IMR-90 (cell line): ENCODE results near the gene ALKBH7. TPM values are rescaled to one million over a fixed set of nuclear protein-coding genes. Genes with fewer than 3 reads are reported as not detected.

Experiments
- ATAC-seq: fragments of 200-7000 bp; cut with Tn5 transposase; 2 replicates; pipeline ENCODE4 v1.9.1; 2020; ENCODE audit warnings: low read depth, mild to moderate bottlenecking, moderate library complexity
- BruUV-seq: library from RNA; stranded (reverse); fragments of 400-500 nt; replicated peaks from 2 replicates; lab custom pipeline; 2021; lab: Mats Ljungman, UMichigan
- CTCF ChIA-PET: fragments of 300-600 bp; formaldehyde crosslinking; extraction: SDS; loops from one replicate; lab custom pipeline; 2021; ENCODE audit warnings: antibody characterized with exemption; lab: Yijun Ruan, JAX
- POLR2A ChIA-PET: fragments of 300-600 bp; sonication (Branson Sonifier 250); formaldehyde crosslinking; loops from one replicate; lab custom pipeline; 2022; ENCODE audit warnings: antibody characterized with exemption; ENCODE audit not compliant: unreplicated experiment; lab: Charles Lee
- DNase-seq: peaks from one replicate; pipeline ENCODE4 v3.0.0; 2013
- H2AFZ ChIP-seq: replicated peaks from 2 replicates; pipeline ENCODE3; 2013; ENCODE audit warnings: low read length, mild to moderate bottlenecking; ENCODE audit not compliant: poor library complexity
- H2AK5ac ChIP-seq: 2 replicates; pipeline ENCODE4 v1.6.1; 2013; ENCODE audit warnings: low read depth, low read length, inconsistent platforms
- H2AK9ac ChIP-seq: replicated peaks from 2 replicates; pipeline ENCODE3; 2013; ENCODE audit warnings: mild to moderate bottlenecking, low read depth, low read length, moderate library complexity; ENCODE audit not compliant: poor library complexity
- H2BK120ac ChIP-seq: 2 replicates; pipeline ENCODE4 v1.6.1; 2013; ENCODE audit warnings: low read depth, low read length, inconsistent platforms
- H2BK15ac ChIP-seq: 3 replicates; pipeline ENCODE4 v1.6.1; 2013; ENCODE audit warnings: low read depth, low read length, inconsistent platforms
- H2BK20ac ChIP-seq: 2 replicates; pipeline ENCODE4 v1.6.1; 2013; ENCODE audit warnings: low read depth, mild to moderate bottlenecking, inconsistent platforms, low read length, moderate library complexity
- H2BK5ac ChIP-seq: 2 replicates; pipeline ENCODE4 v1.6.1; 2013; ENCODE audit warnings: mild to moderate bottlenecking, low read depth, low read length, inconsistent platforms; ENCODE audit not compliant: poor library complexity, severe bottlenecking
- H3K14ac ChIP-seq: replicated peaks from 2 replicates; pipeline ENCODE4 v1.6.1; 2013; ENCODE audit warnings: low read depth, low read length, inconsistent platforms
- H3K18ac ChIP-seq: 2 replicates; pipeline ENCODE4 v1.6.1; 2013; ENCODE audit warnings: low read depth, low read length, control low read depth
- H3K23ac ChIP-seq: 2 replicates; pipeline ENCODE4 v1.6.1; 2013; ENCODE audit warnings: low read depth, low read length, inconsistent platforms
- H3K27ac ChIP-seq: 2 replicates; pipeline ENCODE4 v1.5.1; 2013; ENCODE audit warnings: mild to moderate bottlenecking, control low read depth, low read length; ENCODE audit not compliant: insufficient read depth
- H3K27me3 ChIP-seq: 2 replicates; pipeline ENCODE4 v1.6.1; 2013; ENCODE audit warnings: low read length; ENCODE audit not compliant: control insufficient read depth, insufficient read depth
- H3K36me3 ChIP-seq: 2 replicates; pipeline ENCODE4 v1.6.1; 2013; ENCODE audit warnings: low read length, mixed read lengths; ENCODE audit not compliant: control insufficient read depth, insufficient read depth
- H3K4ac ChIP-seq: 2 replicates; pipeline ENCODE4 v1.6.1; 2013; ENCODE audit warnings: low read depth, low read length, inconsistent platforms
- H3K4me1 ChIP-seq: 2 replicates; pipeline ENCODE4 v1.6.1; 2013; ENCODE audit warnings: low read length, mixed read lengths; ENCODE audit not compliant: control insufficient read depth, insufficient read depth
- H3K4me2 ChIP-seq: 2 replicates; pipeline ENCODE4 v1.6.1; 2013; ENCODE audit warnings: low read depth, mild to moderate bottlenecking, control low read depth, low read length, moderate library complexity
- H3K4me3 ChIP-seq: 2 replicates; pipeline ENCODE4 v1.5.1; 2013; ENCODE audit warnings: low read depth, mild to moderate bottlenecking, control low read depth, low read length, moderate library complexity; ENCODE audit not compliant: insufficient read depth
- H3K56ac ChIP-seq: 2 replicates; pipeline ENCODE4 v1.6.1; 2013; ENCODE audit warnings: low read length, inconsistent platforms; ENCODE audit not compliant: insufficient read depth; ENCODE audit errors: extremely low read depth
- H3K79me1 ChIP-seq, 2 experiments: 2 replicates each; pipeline ENCODE4 v1.6.1; 2013; ENCODE audit warnings: low read length in 2 of 2, inconsistent platforms in 1 of 2, low read depth in 1 of 2
- H3K9ac ChIP-seq: 2 replicates; pipeline ENCODE4 v1.6.1; 2013; ENCODE audit warnings: low read depth, low read length, control low read depth
- H3K9me1 ChIP-seq: 2 replicates; pipeline ENCODE4 v1.6.1; 2013; ENCODE audit warnings: low read length, inconsistent platforms; ENCODE audit not compliant: insufficient read depth
- H3K9me3 ChIP-seq: 2 replicates; pipeline ENCODE4 v1.6.1; 2013; ENCODE audit warnings: low read length; ENCODE audit not compliant: control insufficient read depth, insufficient read depth
- H4K20me1 ChIP-seq: 2 replicates; pipeline ENCODE4 v1.6.1; 2013; ENCODE audit warnings: low read length, inconsistent platforms; ENCODE audit not compliant: insufficient read depth
- H4K5ac ChIP-seq: 2 replicates; pipeline ENCODE4 v1.6.1; 2013; ENCODE audit warnings: mild to moderate bottlenecking, low read depth, low read length, control low read depth
- H4K8ac ChIP-seq, 2 experiments: 2 replicates each; pipeline ENCODE4 v1.6.1; 2013; ENCODE audit warnings: low read depth in 2 of 2, low read length in 2 of 2, control low read depth in 1 of 2, inconsistent platforms in 1 of 2
- H4K91ac ChIP-seq: 2 replicates; pipeline ENCODE4 v1.6.1; 2013; ENCODE audit warnings: low read depth, low read length, inconsistent platforms; ENCODE audit not compliant: insufficient read depth
- BHLHE40 ChIP-seq: fragments of 150-350 bp; IDR thresholded peaks from 2 replicates; pipeline ENCODE4 v1.6.1; 2016; ENCODE audit warnings: mild to moderate bottlenecking, low read depth, low read length
- CEBPB ChIP-seq: IDR thresholded peaks from 2 replicates; pipeline ENCODE4 v1.6.1; 2012; ENCODE audit warnings: low read depth, low read length, improper control_type of control experiment
- CHD1 ChIP-seq: IDR thresholded peaks from 2 replicates; pipeline ENCODE4 v1.6.1; 2012; ENCODE audit warnings: low read depth, low read length, improper control_type of control experiment
- NFE2L2 ChIP-seq: fragments of 150-350 bp; IDR thresholded peaks from 2 replicates; pipeline ENCODE4 v1.6.1; 2016; ENCODE audit warnings: low read depth, mild to moderate bottlenecking, low read length
- RAD21 ChIP-seq: IDR thresholded peaks from 2 replicates; pipeline ENCODE4 v1.6.1; 2012; ENCODE audit warnings: low read length, improper control_type of control experiment
- RFX5 ChIP-seq: IDR thresholded peaks from 2 replicates; pipeline ENCODE4 v1.8.0; 2012; ENCODE audit warnings: low read depth, mild to moderate bottlenecking, low read length, moderate library complexity
- WGBS, 2 experiments: methylation state at CpG; one replicate each; pipeline versions ENCODE4 v1.1.5 to v1.1.7; 2013; ENCODE audit warnings: missing lambda C conversion rate in 2 of 2; ENCODE audit not compliant: insufficient read length in 1 of 2; ENCODE audit errors: extremely low coverage in 2 of 2; 5-methylcytosine and 5-hydroxymethylcytosine counted together
- dilution Hi-C: fragments of 300-500 bp; cut with HindIII; formaldehyde crosslinking; loops from one replicate; pipeline ENCODE4 v1.14.3; 2018; ENCODE audit warnings: low sequenced_read_pairs; ENCODE audit not compliant: unreplicated experiment
- in situ Hi-C: fragments of 300-500 bp; cut with MboI; formaldehyde crosslinking; loops from 3 replicates; pipeline ENCODE4 v1.14.3; 2019; ENCODE audit warnings: low sequenced_read_pairs, inconsistent platforms, mixed read lengths
- intact Hi-C: fragments of 100-400 bp; cut with micrococcal nuclease; formaldehyde crosslinking; loops from 2 replicates; pipeline ENCODE4 v1.10.0; 2022
- polyA plus RNA-seq, 3 experiments: library from polyadenylated mRNA; depleted of rRNA; stranded (reverse); fragments of >200 nt; gene quantifications; 2 replicates each; pipeline ENCODE4 v1.2.3, GENCODE V29; 2012; ENCODE audit warnings: low replicate concordance in 1 of 3
- total RNA-seq: library from RNA; depleted of rRNA; stranded (reverse); fragments of >200 nt; gene quantifications from 2 replicates; pipeline ENCODE4 v1.2.3, GENCODE V29; 2012
- TF ChIP-seq, protein P1 (sequence below): conservative IDR thresholded peaks from 2 replicates; pipeline ENCODE4 v1.5.1; 2012; ENCODE audit warnings: mild to moderate bottlenecking, low read depth, low read length, improper control_type of control experiment

Gene ALKBH7
- total and polyA plus RNA-seq, 2 of the 4 experiments (the other 2 are of a cell fraction) = 9.3 to 22.5 TPM

DNA sequence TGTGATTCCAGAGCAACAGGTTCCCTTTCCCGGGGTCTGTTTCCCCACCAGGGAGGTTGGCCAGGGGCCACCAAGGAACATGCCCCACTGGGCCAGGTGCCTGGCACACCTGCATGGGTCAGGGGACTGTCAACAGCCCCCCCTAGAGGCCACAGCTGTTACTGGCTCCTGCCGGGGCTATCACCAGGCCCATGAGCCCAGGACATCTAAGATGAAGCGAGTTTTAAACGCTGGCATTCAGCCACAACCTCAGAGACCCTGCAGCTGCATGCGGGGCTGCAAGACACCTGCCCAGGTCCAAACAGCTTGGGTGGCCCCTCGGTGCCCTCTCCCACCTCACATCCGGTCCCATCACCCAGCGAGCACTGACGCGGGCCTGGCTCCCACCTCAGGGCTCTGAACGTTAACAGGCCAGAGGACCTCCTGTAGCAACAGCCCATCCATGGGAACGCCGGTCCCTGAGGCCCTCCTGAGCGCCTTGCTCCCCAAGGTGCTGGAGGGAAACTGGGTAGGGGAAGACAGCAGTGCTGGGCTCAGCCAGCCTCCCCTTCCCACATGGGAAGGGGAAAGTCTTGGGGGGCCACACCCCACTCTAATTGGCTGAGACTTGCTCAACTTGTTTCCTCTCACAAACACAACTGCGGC is 40.0 kb downstream of the ALKBH7 start:
- DNase-seq = no peak

More for the DNA sequence above, 40.0 kb downstream of the ALKBH7 start:
- Histone ChIP-seq H2BK5ac (no peak overlapping the region), H3K79me1 (peaks cover 0 to 5% of the 10 kb centered on the region in 2 experiments; a peak in 2 of 4 replicates), H2BK15ac (no peak overlapping the region), H4K5ac (no peak overlapping the region), H2AFZ (no peak overlapping the region), H3K36me3 (peaks cover 42% of the 10 kb centered on the region), H3K9me1 (no peaks in the 10 kb centered on the region; the same call in 1 of the 2 replicates), H3K4me2 (no peak overlapping the region), H4K91ac (no peak overlapping the region), H3K56ac (no peak overlapping the region), H3K9ac (no peak overlapping the region), H4K20me1 (peaks cover 4% of the 10 kb centered on the region), H3K4me1 (no peaks in the 10 kb centered on the region), H3K23ac (no peak overlapping the region), H3K14ac (no peak overlapping the region), H3K4me3 (no peak overlapping the region), H2AK9ac (no peak overlapping the region), H2BK20ac (no peak overlapping the region), H3K4ac (no peak overlapping the region), H3K18ac (no peak overlapping the region), H2BK120ac (no peak overlapping the region), H3K9me3 (no peaks in the 10 kb centered on the region), H4K8ac (no peak overlapping the region), H3K27ac (no peak overlapping the region), H2AK5ac (no peak overlapping the region), H3K27me3 (no peaks in the 10 kb centered on the region)
- 31% methylated on average over 2 of the region's 15 CpGs; no CpG with 5 or more reads in 1 of the 2 experiments for WGBS, 2 experiments
- in situ Hi-C loops (no loop called here), dilution Hi-C loops (no loop called here), intact Hi-C loops (loop anchor here (10.0 kb wide), 1 partner anchor 368 kb away; no protein-coding TSS in a partner anchor)
- BruUV-seq = no TSS peak
- ChIA-PET CTCF (no interaction called here), POLR2A (no interaction called here)
- TF ChIP-seq CHD1 (no peak), RFX5 (no peak), NFE2L2 (no peak), BHLHE40 (no peak), CEBPB (no peak), RAD21 (peak; percentile 34; the same call in 1 of the 2 replicates)
- TF ChIP-seq, protein P1, sequence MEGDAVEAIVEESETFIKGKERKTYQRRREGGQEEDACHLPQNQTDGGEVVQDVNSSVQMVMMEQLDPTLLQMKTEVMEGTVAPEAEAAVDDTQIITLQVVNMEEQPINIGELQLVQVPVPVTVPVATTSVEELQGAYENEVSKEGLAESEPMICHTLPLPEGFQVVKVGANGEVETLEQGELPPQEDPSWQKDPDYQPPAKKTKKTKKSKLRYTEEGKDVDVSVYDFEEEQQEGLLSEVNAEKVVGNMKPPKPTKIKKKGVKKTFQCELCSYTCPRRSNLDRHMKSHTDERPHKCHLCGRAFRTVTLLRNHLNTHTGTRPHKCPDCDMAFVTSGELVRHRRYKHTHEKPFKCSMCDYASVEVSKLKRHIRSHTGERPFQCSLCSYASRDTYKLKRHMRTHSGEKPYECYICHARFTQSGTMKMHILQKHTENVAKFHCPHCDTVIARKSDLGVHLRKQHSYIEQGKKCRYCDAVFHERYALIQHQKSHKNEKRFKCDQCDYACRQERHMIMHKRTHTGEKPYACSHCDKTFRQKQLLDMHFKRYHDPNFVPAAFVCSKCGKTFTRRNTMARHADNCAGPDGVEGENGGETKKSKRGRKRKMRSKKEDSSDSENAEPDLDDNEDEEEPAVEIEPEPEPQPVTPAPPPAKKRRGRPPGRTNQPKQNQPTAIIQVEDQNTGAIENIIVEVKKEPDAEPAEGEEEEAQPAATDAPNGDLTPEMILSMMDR = peak; percentile 40; the same call in 1 of the 2 replicates
- ATAC-seq = peak; percentile 59; the same call in 1 of the 2 replicates
